Measurements from ENCODE around the gene LRRK1.

The LRRK1 gene

DNA sequence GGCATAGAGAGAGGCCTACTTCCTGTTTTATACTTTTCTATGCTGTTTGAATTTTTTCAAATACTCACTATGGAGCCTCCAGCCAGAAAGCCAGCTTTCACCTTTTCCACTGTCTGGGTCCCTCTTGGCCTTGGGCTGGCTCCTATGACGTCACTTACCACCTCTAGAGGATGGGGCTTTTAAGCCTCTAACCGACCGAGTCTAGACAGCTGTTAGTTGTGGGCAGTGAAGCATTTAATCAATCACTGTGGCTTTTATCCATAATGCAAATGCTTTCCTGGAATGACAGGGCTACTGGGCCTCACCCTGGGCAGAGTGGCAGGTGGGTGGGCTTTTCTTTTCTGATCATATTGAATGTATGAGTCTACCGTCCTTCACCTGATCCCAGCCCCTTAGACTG lies 61.9 kb downstream of the LRRK1 start:
- DNase-seq, result no peak

DNA sequence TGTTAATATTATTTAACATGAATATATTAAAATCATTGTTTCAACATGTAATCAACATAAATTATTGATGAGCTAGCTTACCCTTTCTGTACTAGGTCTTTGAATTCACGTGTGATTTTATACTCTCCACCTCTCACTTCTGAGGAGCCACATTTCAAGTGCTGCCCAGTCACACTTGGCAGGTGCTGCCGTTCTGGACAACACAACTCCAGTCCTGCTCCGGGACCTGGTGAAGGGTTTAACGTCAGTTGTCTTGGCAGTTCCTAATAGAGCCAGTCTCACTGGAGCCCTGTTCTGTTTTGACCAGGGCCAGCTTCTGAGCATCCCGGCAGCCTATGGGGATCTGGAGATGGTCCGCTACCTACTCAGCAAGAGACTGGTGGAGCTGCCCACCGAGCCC lies 64.1 kb downstream of the LRRK1 start:
- DNase-seq, result no peak

GRCh38 chr15:100985401-100985800 lies 66.2 kb downstream of the LRRK1 start:
- DNase-seq, result no peak

- no peak for DNase-seq
Measured at GRCh38 chr15:100986158-100986896, 67.2 kb downstream of the LRRK1 start.

DNA sequence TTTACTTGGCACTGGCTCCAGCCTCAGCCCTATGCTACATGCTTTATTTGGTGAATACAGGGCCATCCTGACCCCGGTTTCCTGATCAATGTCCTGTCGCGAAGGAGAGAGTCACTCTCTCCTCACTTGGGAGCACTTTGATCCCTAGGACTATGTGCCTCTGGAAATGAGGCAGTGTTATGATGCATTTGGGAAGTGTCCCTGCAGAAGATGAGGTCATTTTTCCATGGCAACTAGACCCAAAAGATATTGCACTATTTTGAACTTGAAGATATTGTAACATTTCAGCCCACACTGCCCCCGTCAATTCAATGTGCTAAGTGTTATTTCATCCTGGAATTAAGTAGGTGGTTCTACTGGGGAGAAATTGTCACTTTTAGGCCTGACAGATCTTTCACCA lies 68.0 kb downstream of the LRRK1 start:
- DNase-seq, result no peak

DNA sequence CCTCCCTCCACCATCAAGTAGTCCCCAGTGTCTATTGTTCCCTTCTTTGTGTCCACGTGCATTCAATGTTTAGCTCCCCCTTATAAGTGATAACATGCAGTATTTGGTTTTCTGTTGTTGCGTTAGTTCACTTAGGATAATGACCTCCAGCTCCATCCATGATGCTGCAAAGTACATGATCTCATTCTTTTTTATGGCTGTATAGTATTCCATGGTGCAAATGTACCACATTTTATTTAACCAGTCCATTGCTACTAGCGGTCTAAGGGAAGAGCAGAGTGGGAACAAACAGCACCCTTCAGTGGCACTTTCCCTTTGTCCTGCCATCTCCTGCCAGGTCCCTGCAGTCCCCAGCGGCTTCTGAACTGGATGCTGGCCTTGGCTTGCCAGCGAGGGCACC lies 69.1 kb downstream of the LRRK1 start:
- no peak for DNase-seq

- no peak for DNase-seq
Measured at GRCh38 chr15:100988857-100989256, 69.7 kb downstream of the LRRK1 start.

DNA sequence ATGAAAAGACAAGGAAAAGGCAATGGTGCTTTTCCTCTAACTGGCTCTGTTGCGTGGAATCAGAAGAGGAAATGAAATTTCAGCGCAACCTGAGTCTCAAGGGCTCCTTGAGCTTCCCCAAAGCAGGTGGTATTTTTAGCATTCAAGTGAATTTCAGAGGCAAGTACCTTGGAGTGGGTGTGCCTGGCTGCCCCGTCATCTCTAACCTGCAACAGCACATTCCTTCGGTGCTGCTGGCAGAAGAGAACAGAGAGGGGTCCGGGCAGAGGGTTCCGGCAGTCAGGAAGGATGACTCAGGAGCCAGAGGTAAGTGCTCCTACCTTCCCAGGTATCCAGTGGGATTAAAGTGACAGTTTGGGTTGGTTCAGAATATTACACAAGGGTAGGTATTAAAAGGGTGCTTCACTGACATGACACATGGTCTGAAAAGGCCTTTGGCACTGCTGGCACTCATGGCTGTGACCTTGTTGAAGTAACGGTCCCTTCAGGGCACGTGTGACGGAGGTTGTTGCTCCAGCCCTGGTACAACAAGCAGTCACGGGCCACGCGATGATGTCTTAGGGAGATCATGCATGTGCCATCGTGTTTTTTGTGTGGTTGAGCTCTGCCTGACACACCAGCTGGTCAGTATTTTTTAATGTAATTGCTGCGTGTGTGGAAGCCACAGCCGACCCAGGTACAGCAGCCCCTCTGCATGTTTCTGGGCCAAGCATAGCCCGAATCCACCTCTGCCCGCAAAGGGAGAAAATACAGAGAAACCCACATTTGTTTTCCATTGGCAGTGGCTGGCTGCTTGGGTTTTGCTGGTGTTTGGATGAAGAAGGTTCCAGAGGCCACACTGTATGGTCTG lies 75.7 kb downstream of the LRRK1 start:
- no peak for DNase-seq

- DNase-seq, result no peak
Measured at GRCh38 chr15:100995471-100996430, 76.6 kb downstream of the LRRK1 start.

- peak; percentile 70 for DNase-seq
Measured at GRCh38 chr15:100997442-100997841, 78.3 kb downstream of the LRRK1 start.

- DNase-seq, result no peak
Measured at GRCh38 chr15:100998630-100999029, 79.5 kb downstream of the LRRK1 start.

- DNase-seq, result peak; percentile 56
Measured at GRCh38 chr15:100999369-100999768, 80.2 kb downstream of the LRRK1 start.

GRCh38 chr15:101000271-101000681 lies 81.1 kb downstream of the LRRK1 start:
- peak; percentile 61 for DNase-seq

DNA sequence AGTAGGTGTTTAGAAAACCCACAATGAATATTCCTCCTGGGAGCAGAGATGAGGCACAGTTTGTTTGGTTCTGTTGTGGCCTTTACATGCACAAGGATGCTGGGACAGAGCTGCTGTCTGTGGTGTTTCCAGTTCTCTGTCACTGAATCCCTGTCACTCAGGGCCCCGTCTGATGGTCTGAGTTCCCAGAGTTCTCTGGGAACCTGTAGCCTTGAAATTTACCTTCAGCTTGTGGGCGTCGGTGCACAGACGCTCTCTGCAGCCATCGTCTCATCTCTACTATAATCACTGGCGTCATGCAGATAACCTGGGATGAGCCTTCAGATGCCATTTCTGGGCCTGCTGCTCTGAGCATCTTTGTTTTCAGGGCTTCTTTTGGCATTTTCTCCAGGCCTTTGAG lies 81.9 kb downstream of the LRRK1 start:
- no peak for DNase-seq

GRCh38 chr15:101001796-101002195 lies 82.6 kb downstream of the LRRK1 start:
- no peak for DNase-seq

GRCh38 chr15:101003081-101003480 lies 83.9 kb downstream of the LRRK1 start:
- no peak for DNase-seq

GRCh38 chr15:101003706-101004105 lies 84.5 kb downstream of the LRRK1 start:
- no peak for DNase-seq

DNA sequence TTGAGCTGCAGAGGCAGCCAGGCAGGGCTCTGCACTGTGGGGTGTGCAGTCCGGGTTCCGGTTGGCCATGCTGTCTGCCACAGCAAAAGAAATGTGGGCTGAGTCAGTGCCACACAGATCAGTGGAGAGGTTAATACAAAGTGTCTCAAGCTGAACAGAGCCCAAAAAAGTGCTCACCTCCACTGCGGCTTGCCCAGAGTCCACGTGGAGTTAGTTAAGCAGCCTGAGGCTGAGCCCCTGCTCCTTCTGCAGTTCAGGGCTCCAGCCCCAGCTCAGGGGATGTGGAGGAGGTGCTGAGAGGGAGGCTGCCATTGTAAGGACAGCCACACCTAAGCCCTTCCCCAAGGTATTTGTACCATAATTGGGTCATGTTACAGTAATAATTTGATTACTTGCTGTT lies 85.3 kb downstream of the LRRK1 start:
- DNase-seq, result no peak

- no peak for DNase-seq
Measured at GRCh38 chr15:101004986-101005747, 86.0 kb downstream of the LRRK1 start.

DNA sequence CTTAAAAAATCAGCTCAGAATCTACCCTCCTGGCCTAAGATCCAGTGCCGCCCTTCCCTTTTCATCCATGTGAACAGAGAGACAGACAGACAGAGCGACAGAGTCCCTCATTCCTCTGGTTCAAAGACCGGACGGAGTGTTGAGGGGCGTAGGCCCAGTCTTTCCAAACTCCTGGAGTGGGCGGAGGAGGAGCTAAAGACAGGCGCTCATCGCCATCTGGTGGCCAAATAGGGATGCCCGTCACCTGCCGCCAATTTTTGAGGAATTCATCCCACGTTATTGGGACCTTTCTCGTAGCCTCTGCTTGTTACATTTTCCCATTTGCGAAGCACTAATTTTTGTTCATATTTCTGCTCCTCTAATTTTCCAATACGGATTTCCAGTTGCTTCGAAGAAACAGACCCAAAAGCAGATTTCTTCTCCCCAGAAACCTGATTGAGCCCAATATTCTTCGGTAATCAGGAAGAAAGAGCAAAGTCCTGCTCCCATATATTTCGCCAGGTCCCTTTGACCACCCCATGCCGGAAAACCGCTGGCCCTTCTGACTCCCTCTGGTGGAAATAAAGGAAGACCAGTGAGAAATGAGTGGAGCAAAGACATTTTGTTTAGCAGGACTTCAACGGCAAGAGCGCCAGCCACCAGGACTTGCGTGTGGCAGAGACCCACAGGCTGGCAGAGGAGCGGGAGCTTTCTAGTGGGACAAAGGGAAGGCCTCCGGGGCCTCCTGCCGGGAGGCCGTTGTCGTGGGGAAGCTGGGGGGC lies 88.0 kb downstream of the LRRK1 start:
- DNase-seq, result peak; percentile 80

Data from EL (cell line).